GM18867 (cell line): ENCODE measurements around the gene GRIN3B.

Experiments
- ATAC-seq: cut with Tn5 transposase; IDR thresholded peaks from one replicate; pipeline ENCODE4 v1.9.1; 2021; ENCODE audit warnings: mild to moderate bottlenecking, moderate library complexity; ENCODE audit not compliant: unreplicated experiment

GRIN3B gene

DNA sequence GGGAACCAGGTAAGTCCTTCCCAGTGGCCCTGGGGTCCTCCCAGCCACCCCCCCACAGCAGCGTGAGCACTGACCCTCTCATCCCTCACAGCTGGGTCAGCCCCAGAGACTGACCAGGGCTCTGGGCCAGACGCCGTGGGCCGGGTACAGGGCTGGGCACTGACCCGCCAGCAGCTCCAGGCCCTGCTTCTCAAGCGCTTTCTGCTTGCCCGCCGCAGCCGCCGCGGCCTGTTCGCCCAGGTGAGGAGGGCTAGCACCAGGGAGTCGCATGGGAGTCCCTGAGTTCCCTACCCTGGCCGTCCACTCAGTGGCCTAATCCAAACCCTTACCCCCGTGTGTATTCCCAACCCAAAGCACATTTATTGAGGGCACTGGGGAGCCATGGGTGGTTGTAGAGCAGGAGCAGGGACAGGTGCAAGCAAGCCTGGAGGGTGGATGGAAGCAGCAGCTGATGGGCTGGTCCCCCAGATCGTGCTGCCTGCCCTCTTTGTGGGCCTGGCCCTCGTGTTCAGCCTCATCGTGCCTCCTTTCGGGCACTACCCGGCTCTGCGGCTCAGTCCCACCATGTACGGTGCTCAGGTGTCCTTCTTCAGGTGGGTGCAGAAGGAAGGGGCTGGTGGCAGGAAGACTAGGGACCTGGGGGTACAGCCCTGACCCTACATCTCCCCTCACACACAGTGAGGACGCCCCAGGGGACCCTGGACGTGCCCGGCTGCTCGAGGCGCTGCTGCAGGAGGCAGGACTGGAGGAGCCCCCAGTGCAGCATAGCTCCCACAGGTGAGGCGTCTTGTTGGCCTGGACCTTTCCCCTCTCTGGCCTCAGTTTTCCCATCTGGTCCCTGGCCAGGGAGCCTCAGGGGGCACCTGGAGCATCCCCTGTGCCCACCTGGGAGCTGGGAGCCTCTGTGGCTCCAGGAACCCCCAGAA is 54.1 kb downstream of the GRIN3B start:
- no peak for ATAC-seq

GRCh38 chr19:1055028-1055425 is 54.8 kb downstream of the GRIN3B start:
- no peak for ATAC-seq

DNA sequence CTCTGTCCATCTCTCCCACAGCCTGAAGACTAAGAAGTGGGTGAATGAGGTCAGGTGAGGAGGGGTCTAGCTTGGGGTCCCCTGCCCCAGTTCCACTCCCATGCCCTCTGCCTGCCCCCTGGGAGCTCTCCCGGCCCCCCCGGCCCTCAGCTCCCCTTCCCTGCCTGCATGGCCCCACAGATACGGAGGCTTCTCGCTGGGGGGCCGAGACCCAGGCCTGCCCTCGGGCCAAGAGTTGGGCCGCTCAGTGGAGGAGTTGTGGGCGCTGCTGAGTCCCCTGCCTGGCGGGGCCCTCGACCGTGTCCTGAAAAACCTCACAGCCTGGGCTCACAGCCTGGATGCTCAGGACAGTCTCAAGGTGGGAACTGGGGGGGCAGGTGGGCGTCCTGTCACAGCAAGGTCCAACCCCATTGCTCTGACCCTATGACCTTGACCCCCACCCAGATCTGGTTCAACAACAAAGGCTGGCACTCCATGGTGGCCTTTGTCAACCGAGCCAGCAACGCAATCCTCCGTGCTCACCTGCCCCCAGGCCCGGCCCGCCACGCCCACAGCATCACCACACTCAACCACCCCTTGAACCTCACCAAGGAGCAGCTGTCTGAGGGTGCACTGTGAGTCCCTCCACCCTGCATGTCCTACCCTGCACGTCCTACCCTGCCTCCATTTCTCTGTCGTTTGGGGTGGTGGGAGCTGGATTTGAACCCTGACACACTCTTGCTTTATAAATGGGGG is 55.8 kb downstream of the GRIN3B start:
- no peak for ATAC-seq

DNA sequence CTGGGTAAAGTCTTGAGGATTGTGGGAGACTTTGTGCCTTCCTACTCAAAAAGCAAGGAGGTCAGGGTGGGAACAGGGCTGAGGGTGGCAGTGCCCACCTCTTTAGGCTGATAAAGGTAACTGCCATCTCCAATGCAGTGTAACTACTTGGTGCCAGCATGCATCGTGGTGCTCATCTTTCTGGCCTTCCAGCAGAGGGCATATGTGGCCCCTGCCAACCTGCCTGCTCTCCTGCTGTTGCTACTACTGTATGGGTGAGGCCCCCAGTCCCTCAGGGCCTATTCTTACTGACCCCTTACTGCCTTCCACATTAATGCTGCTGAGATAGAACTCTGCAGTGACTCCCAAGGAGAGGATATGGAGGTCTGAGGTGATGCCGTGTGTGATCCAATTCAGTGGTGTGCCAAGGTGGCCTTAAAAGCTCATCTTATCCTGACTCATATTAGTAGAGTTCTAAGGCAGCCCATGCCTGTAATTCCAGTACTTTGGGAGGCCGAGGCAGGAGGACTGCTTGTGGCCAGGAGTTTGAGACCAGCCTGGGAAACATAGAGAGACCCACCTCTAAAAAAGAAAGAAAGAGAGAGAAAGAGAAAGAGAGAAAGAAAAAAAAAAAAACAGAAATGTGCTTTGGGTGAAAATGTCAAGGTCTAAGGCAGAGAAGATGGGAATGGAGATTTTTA is 57.1 kb downstream of the GRIN3B start:
- ATAC-seq: no peak

DNA sequence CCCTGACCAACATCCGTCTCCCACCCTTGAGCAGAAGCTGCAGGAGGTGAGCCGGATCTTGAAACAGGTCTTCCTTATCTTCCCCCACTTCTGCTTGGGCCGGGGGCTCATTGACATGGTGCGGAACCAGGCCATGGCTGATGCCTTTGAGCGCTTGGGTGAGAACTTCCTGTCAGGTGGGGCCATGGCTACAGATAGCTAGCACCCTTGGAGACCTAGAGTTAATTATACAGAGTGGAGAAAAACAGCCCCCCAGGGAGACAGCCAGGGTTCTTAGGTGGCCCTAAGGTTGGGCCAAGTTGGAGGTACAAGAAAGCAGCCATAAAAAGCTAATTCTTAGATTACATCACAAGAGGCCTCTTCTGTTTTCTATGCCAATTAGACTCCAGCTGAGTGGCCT is 57.9 kb downstream of the GRIN3B start:
- ATAC-seq: no peak
